GM18505 (cell line): ENCODE measurements around the gene TREX2.

Source experiments
- ATAC-seq: cut with Tn5 transposase; IDR thresholded peaks from one replicate; pipeline ENCODE4 v1.9.1; 2021; ENCODE audit not compliant: unreplicated experiment
- POLR2A ChIP-seq: IDR thresholded peaks from 4 replicates; pipeline ENCODE4 v1.6.1; 2011; ENCODE audit warnings: borderline replicate concordance; ENCODE audit not compliant: insufficient read depth, insufficient read length; ENCODE audit errors: extremely low read depth

The TREX2 gene

DNA sequence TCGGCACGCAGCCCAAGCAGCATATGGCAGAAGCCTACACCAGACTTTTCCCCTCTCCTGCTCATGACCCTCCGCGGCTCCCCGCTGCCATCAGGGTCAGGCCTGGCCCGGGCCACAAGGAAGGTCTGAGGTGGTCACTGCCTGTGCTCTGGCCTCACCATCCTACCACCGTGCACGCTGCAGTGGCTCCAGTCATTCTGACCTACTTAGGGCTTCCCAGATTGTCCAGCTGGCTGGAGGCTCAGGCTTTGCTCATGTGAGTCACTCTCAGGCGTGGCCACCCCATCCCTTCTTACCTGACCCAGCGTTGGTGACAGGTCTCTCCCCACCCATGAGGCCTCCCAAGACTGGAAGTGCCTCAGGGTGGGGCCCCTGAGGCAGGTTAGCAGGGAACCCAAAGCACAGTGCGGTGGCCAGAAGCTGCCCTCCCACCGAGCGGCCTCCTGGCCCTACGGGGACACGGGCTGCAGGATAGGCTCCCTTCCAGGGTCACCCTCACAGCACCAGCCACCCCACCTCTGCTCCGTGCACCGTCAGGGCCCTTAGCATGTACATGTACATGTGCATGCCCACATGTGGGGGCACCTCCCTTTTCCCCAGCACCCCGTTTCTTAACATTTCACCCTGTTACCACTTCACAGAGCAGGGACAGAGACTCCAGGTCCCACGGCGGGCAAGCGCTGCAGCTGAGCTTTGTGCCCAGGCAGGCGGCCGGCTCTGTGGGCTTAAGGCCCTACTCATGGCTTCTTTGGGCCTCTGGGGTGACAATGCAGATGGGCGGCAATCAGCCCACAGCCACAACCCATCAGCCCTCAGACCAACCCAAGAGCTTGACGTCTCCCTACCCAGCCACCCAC lies 2.2 kb downstream of the TREX2 start:
- TF ChIP-seq POLR2A, result no peak
- no peak for ATAC-seq

- no peak for ATAC-seq
- TF ChIP-seq POLR2A, result no peak
These were observed 3.4 kb downstream of the TREX2 start for GRCh38 chrX:153442463-153442862.

DNA sequence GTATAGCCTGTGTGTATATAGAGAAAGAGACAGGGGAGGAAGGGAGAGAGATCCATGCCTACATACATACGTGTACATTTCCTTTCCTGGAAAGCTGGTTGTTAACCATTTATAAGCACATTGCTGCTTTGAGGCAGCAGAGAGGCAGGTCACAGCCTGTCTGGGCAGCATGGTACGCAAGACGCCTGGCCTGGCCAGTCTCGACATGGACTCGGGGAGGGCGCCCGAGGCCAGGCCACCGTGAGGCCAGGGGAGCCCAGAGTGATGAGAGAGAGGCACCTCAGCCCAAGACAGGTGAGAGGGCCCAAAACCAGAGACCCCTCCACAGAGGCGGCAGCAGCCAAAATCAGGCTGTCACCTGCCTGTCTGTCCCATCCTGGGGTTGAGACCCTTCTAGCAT lies 3.9 kb downstream of the TREX2 start:
- ATAC-seq, result no peak
- no peak for TF ChIP-seq POLR2A

DNA sequence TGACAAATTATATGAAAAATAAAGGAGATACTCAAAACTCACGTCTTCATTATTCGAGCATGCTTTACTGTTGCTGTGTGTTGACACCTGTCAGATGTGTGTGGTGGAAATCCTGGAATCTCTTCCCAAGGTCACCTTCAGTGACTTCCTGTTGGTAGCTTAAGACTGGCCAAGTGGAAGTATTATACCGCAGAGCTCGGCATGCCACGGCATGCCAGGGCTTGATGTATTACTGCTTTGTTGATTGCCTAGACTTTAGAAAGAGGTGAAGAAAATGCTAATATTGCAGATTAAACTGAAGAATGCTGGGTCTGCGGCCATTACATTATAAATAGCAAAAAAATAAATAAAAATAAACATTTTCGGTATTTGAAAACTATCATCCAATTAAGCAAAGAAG lies 4.6 kb downstream of the TREX2 start:
- no peak for TF ChIP-seq POLR2A
- ATAC-seq, result no peak

- TF ChIP-seq POLR2A, result no peak
- ATAC-seq, result no peak
These were observed 5.2 kb downstream of the TREX2 start for GRCh38 chrX:153440556-153441135.

- no peak for TF ChIP-seq POLR2A
- no peak for ATAC-seq
These were observed 5.9 kb downstream of the TREX2 start for GRCh38 chrX:153439977-153440376.

DNA sequence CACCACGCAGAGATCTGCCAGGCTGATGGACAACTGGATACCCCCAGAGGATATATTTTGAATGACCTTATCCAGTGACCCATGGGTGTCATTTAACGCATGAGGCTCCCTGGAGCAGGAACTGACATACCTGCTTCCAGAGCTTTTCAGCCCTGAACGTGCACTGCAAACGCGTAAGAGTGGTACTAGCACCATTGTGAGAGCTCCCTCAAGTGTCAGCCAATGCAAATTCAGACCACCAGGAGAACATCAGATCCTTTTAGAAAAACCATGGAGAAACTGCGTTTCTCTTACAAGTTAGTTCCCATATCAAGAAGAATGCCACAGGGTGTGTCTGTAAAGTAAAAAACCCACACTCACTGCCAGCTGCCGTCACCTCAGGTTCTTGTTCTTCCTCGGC lies 7.3 kb downstream of the TREX2 start:
- no peak for TF ChIP-seq POLR2A
- ATAC-seq, result no peak

GRCh38 chrX:153435845-153436244 lies 10.0 kb downstream of the TREX2 start:
- TF ChIP-seq POLR2A, result no peak
- ATAC-seq, result no peak

DNA sequence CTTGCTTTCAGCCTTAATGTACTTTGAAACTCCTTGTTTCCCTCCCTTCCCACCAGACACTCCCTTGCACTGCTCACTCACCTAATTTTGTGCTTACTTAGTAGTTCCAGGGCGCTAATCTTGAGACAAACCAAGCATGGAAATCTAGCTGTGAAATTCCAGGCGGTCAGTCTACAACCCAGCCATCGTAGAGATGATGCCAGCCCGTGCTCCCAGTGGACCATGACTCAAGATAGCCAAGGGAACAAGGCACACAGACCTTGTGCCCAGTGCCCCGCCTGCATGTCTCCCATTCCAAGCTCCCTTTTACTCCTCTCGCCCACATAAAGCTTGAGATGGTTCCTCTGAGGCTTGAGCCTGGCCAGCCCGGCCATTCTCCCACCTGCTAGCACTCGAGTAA lies 11.1 kb downstream of the TREX2 start:
- no peak for TF ChIP-seq POLR2A
- no peak for ATAC-seq

- TF ChIP-seq POLR2A, result no peak
- no peak for ATAC-seq
These were observed 12.0 kb downstream of the TREX2 start for GRCh38 chrX:153433781-153434285.

- no peak for ATAC-seq
- no peak for TF ChIP-seq POLR2A
These were observed 12.6 kb downstream of the TREX2 start for GRCh38 chrX:153433161-153433680.

GRCh38 chrX:153430796-153431195 lies 15.1 kb downstream of the TREX2 start:
- ATAC-seq, result no peak
- TF ChIP-seq POLR2A, result no peak

DNA sequence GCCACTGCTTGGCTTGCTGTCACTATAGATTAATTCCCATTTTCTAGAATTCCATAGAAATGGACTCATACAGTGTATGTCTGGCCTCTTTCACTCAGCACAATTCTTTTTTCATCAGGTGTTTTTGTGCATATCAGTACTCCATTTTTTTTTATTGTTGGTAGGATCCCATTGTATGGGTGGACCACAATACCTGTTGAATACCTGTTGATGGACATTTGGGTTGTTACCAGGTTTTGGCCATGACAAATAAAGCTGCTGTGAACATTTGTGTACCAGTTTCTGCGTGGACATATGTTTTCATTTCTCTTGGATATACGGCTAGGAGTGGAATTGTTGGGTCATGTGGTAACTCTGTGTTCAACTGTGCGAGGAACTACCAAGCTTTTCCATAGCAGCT lies 19.7 kb downstream of the TREX2 start:
- no peak for TF ChIP-seq POLR2A
- ATAC-seq, result no peak

DNA sequence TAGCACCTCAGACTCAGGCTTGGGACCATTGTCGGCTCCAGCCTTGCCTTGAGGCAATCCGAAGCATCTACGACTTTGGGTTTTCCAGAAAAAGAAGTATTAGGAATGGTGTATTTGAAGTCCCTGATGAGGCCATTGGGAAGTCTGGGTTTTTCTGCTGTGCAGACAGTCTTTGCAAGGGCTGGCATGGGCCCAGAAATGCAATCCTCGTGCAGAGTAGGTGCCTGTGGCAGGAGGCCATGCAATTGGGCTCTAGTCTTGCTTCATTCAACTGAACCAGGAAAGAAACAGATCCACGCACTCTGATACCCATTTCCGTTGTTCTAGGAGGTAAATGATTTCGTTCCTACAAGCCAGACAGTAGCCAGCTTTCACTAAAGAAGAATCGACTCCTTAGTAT lies 22.2 kb downstream of the TREX2 start:
- no peak for ATAC-seq
- no peak for TF ChIP-seq POLR2A
